ENCODE measurements around the gene BARHL2. TPM values are rescaled to one million over a fixed set of nuclear protein-coding genes. Genes with fewer than 3 reads are reported as not detected.
A peak's percentile ranks its signal among the peaks of the same experiment; 100 is the strongest.

Gene BARHL2
- total RNA-seq, 1 experiment from 2014 or later, result not detected

DNA sequence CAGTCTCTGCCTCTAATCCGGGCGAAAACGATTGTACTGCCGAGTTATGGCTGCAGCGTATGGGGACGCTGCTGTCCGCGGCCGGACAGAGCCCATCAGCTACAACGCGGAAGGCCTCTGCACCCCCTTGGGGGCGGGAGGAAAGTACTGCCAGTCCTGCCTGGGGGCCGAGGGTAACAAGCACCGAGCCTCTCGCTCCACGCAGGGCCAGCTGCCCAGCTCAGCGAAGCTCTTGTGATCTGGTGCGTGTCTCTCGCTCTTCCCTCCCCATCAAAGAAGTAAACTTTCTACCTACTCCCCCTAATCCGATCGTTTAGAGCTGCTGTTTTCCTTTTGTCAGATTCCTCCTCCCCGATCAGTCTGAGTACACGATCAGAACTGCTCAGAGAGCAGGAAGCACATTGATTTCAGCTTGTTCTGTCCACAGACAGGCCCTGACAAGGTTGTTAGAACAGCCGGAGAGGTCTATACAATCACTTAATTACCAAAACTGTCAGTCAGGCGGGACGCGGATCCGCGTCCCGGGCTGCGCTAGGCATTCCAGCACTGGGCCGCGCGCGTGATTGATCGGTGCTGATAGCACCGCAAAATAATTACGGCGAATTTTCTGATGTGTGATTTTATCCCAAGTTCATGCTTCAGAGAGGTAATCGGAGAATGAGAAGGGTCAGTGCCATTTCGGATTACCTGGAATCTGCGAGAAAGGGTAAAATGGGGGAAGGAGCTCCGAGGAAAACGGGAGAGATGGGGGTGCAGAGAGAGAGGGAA is 8.7 kb upstream of the BARHL2 start:
- H3K27me3 ChIP-seq (ENCODE audit: control insufficient read depth, insufficient read depth, low read length), result no peaks in the 10 kb centered on the region; the same call in 1 of the 2 replicates
- POLR2A ChIA-PET, result no interaction called here
- H3K9me3 ChIP-seq (ENCODE audit: control insufficient read depth, insufficient read depth, low read depth, low read length), result no peaks in the 10 kb centered on the region
- H3K36me3 ChIP-seq (ENCODE audit: control insufficient read depth, insufficient read depth, low read length), result no peaks in the 10 kb centered on the region
- TF ChIP-seq, protein P1, sequence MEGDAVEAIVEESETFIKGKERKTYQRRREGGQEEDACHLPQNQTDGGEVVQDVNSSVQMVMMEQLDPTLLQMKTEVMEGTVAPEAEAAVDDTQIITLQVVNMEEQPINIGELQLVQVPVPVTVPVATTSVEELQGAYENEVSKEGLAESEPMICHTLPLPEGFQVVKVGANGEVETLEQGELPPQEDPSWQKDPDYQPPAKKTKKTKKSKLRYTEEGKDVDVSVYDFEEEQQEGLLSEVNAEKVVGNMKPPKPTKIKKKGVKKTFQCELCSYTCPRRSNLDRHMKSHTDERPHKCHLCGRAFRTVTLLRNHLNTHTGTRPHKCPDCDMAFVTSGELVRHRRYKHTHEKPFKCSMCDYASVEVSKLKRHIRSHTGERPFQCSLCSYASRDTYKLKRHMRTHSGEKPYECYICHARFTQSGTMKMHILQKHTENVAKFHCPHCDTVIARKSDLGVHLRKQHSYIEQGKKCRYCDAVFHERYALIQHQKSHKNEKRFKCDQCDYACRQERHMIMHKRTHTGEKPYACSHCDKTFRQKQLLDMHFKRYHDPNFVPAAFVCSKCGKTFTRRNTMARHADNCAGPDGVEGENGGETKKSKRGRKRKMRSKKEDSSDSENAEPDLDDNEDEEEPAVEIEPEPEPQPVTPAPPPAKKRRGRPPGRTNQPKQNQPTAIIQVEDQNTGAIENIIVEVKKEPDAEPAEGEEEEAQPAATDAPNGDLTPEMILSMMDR (IDR thresholded peaks at IDR 0.05), result no peak
- TF ChIP-seq POLR2AphosphoS5 (IDR thresholded peaks at IDR 0.05; ENCODE audit: low read depth, low read length) (no peak), SIN3A (IDR thresholded peaks at IDR 0.05; ENCODE audit: borderline replicate concordance, insufficient read depth, low read depth, low read length) (no peak), TCF7L2 (IDR thresholded peaks at IDR 0.05; ENCODE audit: low read depth, low read length) (no peak)
- TF ChIP-seq, protein P2, sequence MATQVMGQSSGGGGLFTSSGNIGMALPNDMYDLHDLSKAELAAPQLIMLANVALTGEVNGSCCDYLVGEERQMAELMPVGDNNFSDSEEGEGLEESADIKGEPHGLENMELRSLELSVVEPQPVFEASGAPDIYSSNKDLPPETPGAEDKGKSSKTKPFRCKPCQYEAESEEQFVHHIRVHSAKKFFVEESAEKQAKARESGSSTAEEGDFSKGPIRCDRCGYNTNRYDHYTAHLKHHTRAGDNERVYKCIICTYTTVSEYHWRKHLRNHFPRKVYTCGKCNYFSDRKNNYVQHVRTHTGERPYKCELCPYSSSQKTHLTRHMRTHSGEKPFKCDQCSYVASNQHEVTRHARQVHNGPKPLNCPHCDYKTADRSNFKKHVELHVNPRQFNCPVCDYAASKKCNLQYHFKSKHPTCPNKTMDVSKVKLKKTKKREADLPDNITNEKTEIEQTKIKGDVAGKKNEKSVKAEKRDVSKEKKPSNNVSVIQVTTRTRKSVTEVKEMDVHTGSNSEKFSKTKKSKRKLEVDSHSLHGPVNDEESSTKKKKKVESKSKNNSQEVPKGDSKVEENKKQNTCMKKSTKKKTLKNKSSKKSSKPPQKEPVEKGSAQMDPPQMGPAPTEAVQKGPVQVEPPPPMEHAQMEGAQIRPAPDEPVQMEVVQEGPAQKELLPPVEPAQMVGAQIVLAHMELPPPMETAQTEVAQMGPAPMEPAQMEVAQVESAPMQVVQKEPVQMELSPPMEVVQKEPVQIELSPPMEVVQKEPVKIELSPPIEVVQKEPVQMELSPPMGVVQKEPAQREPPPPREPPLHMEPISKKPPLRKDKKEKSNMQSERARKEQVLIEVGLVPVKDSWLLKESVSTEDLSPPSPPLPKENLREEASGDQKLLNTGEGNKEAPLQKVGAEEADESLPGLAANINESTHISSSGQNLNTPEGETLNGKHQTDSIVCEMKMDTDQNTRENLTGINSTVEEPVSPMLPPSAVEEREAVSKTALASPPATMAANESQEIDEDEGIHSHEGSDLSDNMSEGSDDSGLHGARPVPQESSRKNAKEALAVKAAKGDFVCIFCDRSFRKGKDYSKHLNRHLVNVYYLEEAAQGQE (IDR thresholded peaks at IDR 0.05; ENCODE audit: insufficient read depth in 1 of 2, low read depth in 2 of 2, low read length in 1 of 2), result no peak
- H3K4me1 ChIP-seq (ENCODE audit: control insufficient read depth, insufficient read depth, low read length), result no peaks in the 10 kb centered on the region
- no peak overlapping the region for H3K27ac ChIP-seq (ENCODE audit: low read length)
- intact Hi-C loops (cut with micrococcal nuclease; ENCODE audit: unreplicated experiment), result no loop called here
- no peak for DNase-seq (ENCODE audit: low read depth, low spot score)
- CTCF ChIA-PET, result interaction anchor here (0.6 kb wide), 1 partner anchor 127 kb away, joined by 4 read pairs; no protein-coding TSS in a partner anchor
- peak overlapping the region; percentile 36 to 53 for H3K4me3 ChIP-seq (ENCODE audit: low read depth in 2 of 2, low read length in 2 of 2)
- in situ Hi-C loops (cut with HindIII; ENCODE audit: low pct_unique_long_range_greater_than_20kb, low sequenced_read_pairs), result no loop called here
- ATAC-seq, result peak; percentile 48; the same call in 1 of the 2 replicates
- BruUV-seq (replicated peaks), result no TSS peak

DNA sequence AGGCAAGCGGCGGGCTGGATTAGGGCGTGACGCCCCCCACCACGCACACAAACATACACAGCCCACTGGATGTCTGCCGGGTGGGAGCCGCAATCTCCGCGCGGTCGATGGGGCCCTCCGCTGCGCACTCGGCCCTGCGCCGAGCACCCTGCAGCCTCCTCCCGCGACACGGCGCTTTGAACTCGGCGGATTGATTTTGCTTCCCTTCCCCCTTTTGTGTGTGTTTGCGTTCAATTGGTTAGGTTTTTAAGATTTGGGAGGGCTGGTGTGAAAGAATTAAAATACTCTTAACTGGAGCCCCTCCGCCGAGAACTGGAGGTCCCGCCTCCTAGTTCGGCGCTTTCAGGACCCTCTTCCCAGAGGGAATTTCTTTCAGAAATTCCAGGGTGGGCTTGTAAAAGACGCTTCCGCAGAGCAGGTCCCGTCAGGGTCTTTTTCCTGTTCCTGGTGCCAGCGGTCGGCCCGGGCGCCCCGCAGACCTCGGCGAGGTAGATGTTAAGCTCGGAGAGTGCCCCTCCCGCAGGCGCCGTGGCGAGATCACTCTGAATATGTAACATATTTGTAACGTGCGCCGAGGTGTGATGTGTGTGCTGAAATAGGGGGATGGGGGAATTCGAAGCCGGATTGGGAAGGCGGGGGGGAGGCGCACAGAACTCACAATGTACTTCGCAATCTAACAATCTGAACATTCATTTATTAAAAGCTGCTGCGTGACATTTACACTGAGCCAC is 8.0 kb upstream of the BARHL2 start:
- in situ Hi-C loops (cut with HindIII; ENCODE audit: low pct_unique_long_range_greater_than_20kb, low sequenced_read_pairs) (no loop called here), intact Hi-C loops (cut with micrococcal nuclease; ENCODE audit: unreplicated experiment) (loop anchor here (5.0 kb wide), 1 partner anchor 127 kb away; no protein-coding TSS in a partner anchor)
- H3K4me1 ChIP-seq (ENCODE audit: control insufficient read depth, insufficient read depth, low read length), result no peaks in the 10 kb centered on the region
- DNase-seq (ENCODE audit: low read depth, low spot score), result no peak
- ChIA-PET CTCF (interaction anchor here (0.6 kb wide), 1 partner anchor 128 kb away, joined by 4 read pairs; no protein-coding TSS in a partner anchor), POLR2A (interaction anchor here (0.6 kb wide), 1 partner anchor 187 kb away, joined by 4 read pairs; no protein-coding TSS in a partner anchor)
- no peaks in the 10 kb centered on the region for H3K9me3 ChIP-seq (ENCODE audit: control insufficient read depth, insufficient read depth, low read depth, low read length)
- H3K27ac ChIP-seq (ENCODE audit: low read length), result no peak overlapping the region
- H3K27me3 ChIP-seq (ENCODE audit: control insufficient read depth, insufficient read depth, low read length), result no peaks in the 10 kb centered on the region; the same call in 1 of the 2 replicates
- BruUV-seq (replicated peaks), result no TSS peak
- H3K36me3 ChIP-seq (ENCODE audit: control insufficient read depth, insufficient read depth, low read length), result no peaks in the 10 kb centered on the region
- peak; percentile 21; the same call in 1 of the 2 replicates for ATAC-seq
- H3K4me3 ChIP-seq (ENCODE audit: low read depth in 2 of 2, low read length in 2 of 2), result peak overlapping the region; percentile 36 to 53
- TF ChIP-seq, protein P2 (IDR thresholded peaks at IDR 0.05; ENCODE audit: insufficient read depth in 1 of 2, low read depth in 2 of 2, low read length in 1 of 2), result no peak
- TF ChIP-seq TCF7L2 (IDR thresholded peaks at IDR 0.05; ENCODE audit: low read depth, low read length), result peak; percentile 89
- no peak for TF ChIP-seq SIN3A (IDR thresholded peaks at IDR 0.05; ENCODE audit: borderline replicate concordance, insufficient read depth, low read depth, low read length)
